Bronchial epithelial cell (primary cell): Measurements from ENCODE around the gene PTGER4. TPM values are rescaled to one million over a fixed set of nuclear protein-coding genes. Genes with fewer than 3 reads are reported as not detected.
A peak's percentile ranks its signal among the peaks of the same experiment; 100 is the strongest.

Experiments used
- DNase-seq: peaks from one replicate; pipeline ENCODE4 v3.0.0-alpha.2; 2010; ENCODE audit warnings: low read depth
- FAIRE-seq: peaks from 2 replicates; lab custom pipeline; 2011; peaks lifted over from hg19 to GRCh38; lab: Jason Lieb, UNC
- H3K27me3 ChIP-seq: 2 replicates; pipeline ENCODE4 v1.5.1; 2011; ENCODE audit warnings: low read length; ENCODE audit not compliant: control insufficient read depth, insufficient read depth
- H3K36me3 ChIP-seq: 2 replicates; pipeline ENCODE4 v1.5.1; 2011; ENCODE audit warnings: low read length; ENCODE audit not compliant: control insufficient read depth, insufficient read depth
- H3K4me3 ChIP-seq: 2 replicates; pipeline ENCODE4 v1.5.1; 2011; ENCODE audit warnings: mild to moderate bottlenecking, low read depth, low read length, control low read depth
- CTCF ChIP-seq: IDR thresholded peaks from 2 replicates; pipeline ENCODE4 v1.5.1; 2011; ENCODE audit warnings: mild to moderate bottlenecking, moderate library complexity, low read length, control low read depth, inconsistent platforms; ENCODE audit not compliant: insufficient read depth, severe bottlenecking
- total RNA-seq: library from RNA; depleted of rRNA; stranded (reverse); fragments of >200 nt; gene quantifications from 2 replicates; pipeline ENCODE4 v1.2.1, GENCODE V29; 2014

The PTGER4 gene
- total RNA-seq, 1 donor from 2014 or later, result 8.7 TPM

- TF ChIP-seq CTCF, result no peak
- no peak overlapping the region for H3K4me3 ChIP-seq
- H3K36me3 ChIP-seq, result no peaks in the 10 kb centered on the region
- DNase-seq (no peak), FAIRE-seq (no peak)
- no peaks in the 10 kb centered on the region for H3K27me3 ChIP-seq
These were observed 13.9 kb upstream of the PTGER4 start for GRCh38 chr5:40665635-40666298.

- FAIRE-seq, result no peak
These were observed 13.1 kb upstream of the PTGER4 start for GRCh38 chr5:40666657-40667056.

GRCh38 chr5:40667161-40667663, 12.5 kb upstream of the PTGER4 start:
- Histone ChIP-seq H3K4me3 (no peak overlapping the region), H3K36me3 (no peaks in the 10 kb centered on the region), H3K27me3 (no peaks in the 10 kb centered on the region)
- TF ChIP-seq CTCF, result no peak
- FAIRE-seq (no peak), DNase-seq (no peak)

More at GRCh38 chr5:40666657-40667056, 13.1 kb upstream of the PTGER4 start:
- Histone ChIP-seq H3K27me3 (no peaks in the 10 kb centered on the region), H3K36me3 (no peaks in the 10 kb centered on the region), H3K4me3 (no peak overlapping the region)
- TF ChIP-seq CTCF, result no peak
- peak; percentile 46 for DNase-seq

- DNase-seq, result no peak
- Histone ChIP-seq H3K27me3 (no peaks in the 10 kb centered on the region), H3K36me3 (no peaks in the 10 kb centered on the region), H3K4me3 (no peak overlapping the region)
- TF ChIP-seq CTCF, result no peak
- no peak for FAIRE-seq
These were observed 9.9 kb upstream of the PTGER4 start for GRCh38 chr5:40669606-40670390.

- FAIRE-seq (no peak), DNase-seq (no peak)
- H3K4me3 ChIP-seq, result no peak overlapping the region
- no peak for TF ChIP-seq CTCF
- no peaks in the 10 kb centered on the region for H3K27me3 ChIP-seq
- no peaks in the 10 kb centered on the region for H3K36me3 ChIP-seq
These were observed 7.3 kb upstream of the PTGER4 start for GRCh38 chr5:40672425-40672824.
